HG03095 (cell line): ENCODE data around the gene PCED1B.

ENCODE experiments used
- ATAC-seq: cut with Tn5 transposase; IDR thresholded peaks from one replicate; pipeline ENCODE4 v1.9.1; 2021; ENCODE audit warnings: moderate library complexity; ENCODE audit not compliant: unreplicated experiment

PCED1B gene

GRCh38 chr12:47224563-47225133 is 145.2 kb downstream of the PCED1B start:
- ATAC-seq = no peak

GRCh38 chr12:47225356-47225755 is 145.9 kb downstream of the PCED1B start:
- no peak for ATAC-seq

GRCh38 chr12:47226199-47226598 is 146.8 kb downstream of the PCED1B start:
- ATAC-seq = no peak

- ATAC-seq = no peak
These were observed 149.4 kb downstream of the PCED1B start for GRCh38 chr12:47228802-47229201.

GRCh38 chr12:47231456-47231855 is 152.0 kb downstream of the PCED1B start:
- no peak for ATAC-seq

GRCh38 chr12:47234576-47235141 is 155.2 kb downstream of the PCED1B start:
- no peak for ATAC-seq

GRCh38 chr12:47235258-47236040 is 156.0 kb downstream of the PCED1B start:
- no peak for ATAC-seq

- no peak for ATAC-seq
These were observed 156.8 kb downstream of the PCED1B start for GRCh38 chr12:47236109-47236714.

- ATAC-seq = no peak
These were observed 158.4 kb downstream of the PCED1B start for GRCh38 chr12:47237751-47238211.

- ATAC-seq = no peak
These were observed 159.3 kb downstream of the PCED1B start for GRCh38 chr12:47238669-47239114.

- no peak for ATAC-seq
These were observed 163.0 kb downstream of the PCED1B start for GRCh38 chr12:47242426-47242825.

- ATAC-seq = no peak
These were observed 165.4 kb downstream of the PCED1B start for GRCh38 chr12:47244835-47245234.

- no peak for ATAC-seq
These were observed 166.2 kb downstream of the PCED1B start for GRCh38 chr12:47245623-47246022.

- ATAC-seq = no peak
These were observed 168.0 kb downstream of the PCED1B start for GRCh38 chr12:47247418-47247817.

GRCh38 chr12:47249082-47249481 is 169.7 kb downstream of the PCED1B start:
- ATAC-seq = no peak

- ATAC-seq = no peak
These were observed 170.4 kb downstream of the PCED1B start for GRCh38 chr12:47249719-47250357.

- no peak for ATAC-seq
These were observed 172.5 kb downstream of the PCED1B start for GRCh38 chr12:47251919-47252318.

- no peak for ATAC-seq
These were observed 185.5 kb downstream of the PCED1B start for GRCh38 chr12:47264951-47265350.

GRCh38 chr12:47265391-47265790 is 186.0 kb downstream of the PCED1B start:
- no peak for ATAC-seq

GRCh38 chr12:47267571-47267970 is 188.2 kb downstream of the PCED1B start:
- no peak for ATAC-seq
